Natural killer cell treated with Interleukin-12 subunit alpha and Interleukin-12 subunit beta and Interleukin-15 and Interleukin-18, amount 100 ng/mL, for 72 hours (primary cell): ENCODE results near the gene IPO11. TPM values are rescaled to one million over a fixed set of nuclear protein-coding genes. Genes with fewer than 3 reads are reported as not detected.

Experiments
- total RNA-seq, 2 donors: library from RNA; stranded (reverse); gene quantifications; one replicate each; pipeline ENCODE4 v1.2.3, GENCODE V29; 2022

The IPO11 gene
- total RNA-seq, 2 donors from 2014 or later = 33.5 to 77.2 TPM

Other genes starting within 250 kb of the IPO11 start
- 100 to 1,000 TPM; 190 to 201 TPM for gene KIF2A, start 106.6 kb upstream of the IPO11 start, total RNA-seq
- 10 to 100 TPM; 30.8 to 40.4 TPM for gene DIMT1, start 8.9 kb upstream of the IPO11 start, total RNA-seq
- gene LRRC70, start 166.1 kb downstream of the IPO11 start, total RNA-seq = 1 to 10 TPM in 1 of 2 donors, under 1 TPM in 1; 0.95 to 3.3 TPM